ENCODE results near the gene TECTA. TPM values are rescaled to one million over a fixed set of nuclear protein-coding genes. Genes with fewer than 3 reads are reported as not detected.
A peak's percentile ranks its signal among the peaks of the same experiment; 100 is the strongest.

Gene TECTA
- total RNA-seq, 4 donors from 2014 or later = 0.38 TPM; not detected in 3

DNA sequence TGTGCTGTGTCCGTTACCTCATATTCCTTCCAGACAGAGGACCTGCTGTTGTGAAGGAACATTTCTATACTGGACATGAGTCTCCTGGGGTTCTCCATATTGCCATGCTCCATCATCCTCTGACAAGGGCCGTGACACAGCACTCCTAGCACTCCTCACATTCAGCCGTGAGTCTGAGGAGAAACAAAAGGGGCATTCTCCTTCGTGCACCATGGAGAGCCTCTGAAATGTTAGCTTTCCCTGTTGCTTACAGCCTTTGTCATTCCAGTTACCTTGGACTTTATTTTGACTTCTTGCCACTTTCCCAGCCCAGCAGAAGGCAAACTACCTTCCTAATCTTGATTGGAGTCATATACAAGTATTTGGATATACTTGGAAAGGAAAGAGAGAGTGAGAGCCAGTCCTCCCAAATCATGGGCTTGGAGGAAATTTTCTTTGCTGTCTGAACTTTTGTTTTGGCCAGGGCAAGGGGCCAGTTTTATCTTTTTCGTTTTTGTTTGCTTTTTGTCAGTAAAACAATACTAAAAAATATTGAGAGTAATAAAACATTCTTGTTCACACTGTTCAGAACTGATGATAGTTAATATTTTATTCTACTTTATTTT, 29.1 kb upstream of the TECTA start:
- H3K36me3 ChIP-seq = peaks cover 0 to 21% (median 0%) of the 10 kb centered on the region in 3 donors
- TF ChIP-seq, protein P1, sequence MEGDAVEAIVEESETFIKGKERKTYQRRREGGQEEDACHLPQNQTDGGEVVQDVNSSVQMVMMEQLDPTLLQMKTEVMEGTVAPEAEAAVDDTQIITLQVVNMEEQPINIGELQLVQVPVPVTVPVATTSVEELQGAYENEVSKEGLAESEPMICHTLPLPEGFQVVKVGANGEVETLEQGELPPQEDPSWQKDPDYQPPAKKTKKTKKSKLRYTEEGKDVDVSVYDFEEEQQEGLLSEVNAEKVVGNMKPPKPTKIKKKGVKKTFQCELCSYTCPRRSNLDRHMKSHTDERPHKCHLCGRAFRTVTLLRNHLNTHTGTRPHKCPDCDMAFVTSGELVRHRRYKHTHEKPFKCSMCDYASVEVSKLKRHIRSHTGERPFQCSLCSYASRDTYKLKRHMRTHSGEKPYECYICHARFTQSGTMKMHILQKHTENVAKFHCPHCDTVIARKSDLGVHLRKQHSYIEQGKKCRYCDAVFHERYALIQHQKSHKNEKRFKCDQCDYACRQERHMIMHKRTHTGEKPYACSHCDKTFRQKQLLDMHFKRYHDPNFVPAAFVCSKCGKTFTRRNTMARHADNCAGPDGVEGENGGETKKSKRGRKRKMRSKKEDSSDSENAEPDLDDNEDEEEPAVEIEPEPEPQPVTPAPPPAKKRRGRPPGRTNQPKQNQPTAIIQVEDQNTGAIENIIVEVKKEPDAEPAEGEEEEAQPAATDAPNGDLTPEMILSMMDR (IDR thresholded peaks at IDR 0.05) = no peak
- no peaks in the 10 kb centered on the region for H3K9me3 ChIP-seq
- H3K27ac ChIP-seq = peak overlapping the region in 1 of 4 donors; percentile 3
- no peak for DNase-seq
- intact Hi-C loops (cut with DNase I) = no loop called here
- peaks cover 0 to 14% (median 5%) of the 10 kb centered on the region in 3 donors for H3K4me1 ChIP-seq
- no peaks in the 10 kb centered on the region for H3K27me3 ChIP-seq
- H3K4me3 ChIP-seq = no peak overlapping the region
- WGBS, 2 donors = 71 to 74% methylated on average over 5 of the region's 5 CpGs

DNA sequence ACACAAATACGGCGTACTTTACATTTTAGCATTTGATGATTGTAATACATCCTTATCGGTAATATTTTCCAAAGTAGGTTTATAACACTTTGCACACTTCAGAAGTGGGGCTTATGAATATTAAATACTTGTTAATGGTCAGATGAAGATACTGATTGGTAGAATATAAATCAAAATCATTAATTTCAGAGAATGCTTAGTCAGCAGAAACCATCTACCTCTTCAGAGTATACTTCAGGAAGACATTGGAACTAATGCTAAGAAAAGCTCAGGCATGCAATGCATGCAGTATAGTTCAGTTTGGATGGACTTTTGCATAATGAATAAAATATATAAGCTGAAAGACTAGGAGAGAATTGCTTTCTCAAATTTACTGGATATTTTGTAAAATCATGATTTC, 19.7 kb upstream of the TECTA start:
- peaks cover 0 to 12% (median 0%) of the 10 kb centered on the region in 3 donors for H3K36me3 ChIP-seq
- no peak for DNase-seq
- no peaks in the 10 kb centered on the region for H3K9me3 ChIP-seq
- no peak overlapping the region for H3K4me3 ChIP-seq
- intact Hi-C loops (cut with DNase I) = no loop called here
- 95 to 96% methylated on average over 3 of the region's 3 CpGs for WGBS, 2 donors
- no peaks in the 10 kb centered on the region for H3K4me1 ChIP-seq
- H3K27me3 ChIP-seq = no peaks in the 10 kb centered on the region
- TF ChIP-seq, protein P1 (IDR thresholded peaks at IDR 0.05) = no peak
- TF ChIP-seq POLR2A (IDR thresholded peaks at IDR 0.05) = no peak
- H3K27ac ChIP-seq = no peak overlapping the region

DNA sequence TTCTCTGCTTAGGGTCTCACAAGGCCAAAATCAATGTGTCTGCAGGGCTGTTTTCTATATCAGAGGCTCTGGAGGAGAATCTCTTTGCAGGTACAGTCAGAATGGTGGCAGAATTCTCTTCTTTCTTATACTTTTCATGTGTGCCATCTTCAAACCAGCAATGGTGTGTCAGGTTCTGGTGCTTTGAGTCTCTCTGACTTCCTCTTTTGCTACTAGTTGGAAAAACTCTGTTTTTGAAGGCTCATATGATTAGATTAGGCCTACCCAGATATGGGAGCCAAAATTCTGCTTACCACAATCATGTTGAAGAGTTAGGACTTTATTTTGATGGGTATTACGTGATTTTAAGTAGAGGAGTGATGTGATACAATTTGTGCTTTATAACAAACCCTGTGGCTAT, 18.8 kb upstream of the TECTA start:
- WGBS, 2 donors = 80 to 83% methylated on average over 1 of the region's 1 CpG

DNA sequence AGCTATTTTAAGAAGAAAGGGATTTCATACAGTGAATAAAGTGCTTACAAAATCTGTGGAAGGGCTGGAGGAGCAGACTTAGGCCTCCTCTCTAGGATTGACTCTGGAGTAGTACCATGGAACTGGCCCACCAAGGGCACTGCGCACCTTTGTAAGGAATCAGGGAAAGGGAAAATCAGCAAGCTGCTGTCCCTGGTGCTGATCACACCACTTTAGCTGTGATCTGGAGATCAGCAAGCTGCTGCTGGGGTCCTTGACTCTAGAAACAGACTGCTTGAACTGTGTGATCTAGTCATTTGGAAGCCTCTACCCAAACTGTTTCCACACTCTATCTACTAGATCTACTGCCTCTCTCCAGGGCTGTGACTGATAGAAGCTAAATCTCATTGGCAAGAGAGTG, 18.4 kb upstream of the TECTA start:
- no peak overlapping the region for H3K27ac ChIP-seq
- intact Hi-C loops (cut with DNase I) = no loop called here
- H3K27me3 ChIP-seq = no peaks in the 10 kb centered on the region
- H3K36me3 ChIP-seq = peaks cover 0 to 22% (median 0%) of the 10 kb centered on the region in 3 donors
- no peak overlapping the region for H3K4me3 ChIP-seq
- TF ChIP-seq POLR2A (IDR thresholded peaks at IDR 0.05) = no peak
- TF ChIP-seq, protein P1 (IDR thresholded peaks at IDR 0.05) = no peak
- no peaks in the 10 kb centered on the region for H3K4me1 ChIP-seq
- no peak for DNase-seq
- WGBS, 2 donors = 100% methylated on average over 1 of the region's 1 CpG
- H3K9me3 ChIP-seq = no peaks in the 10 kb centered on the region

More for the DNA sequence above, 18.8 kb upstream of the TECTA start:
- Histone ChIP-seq H3K4me3 (no peak overlapping the region), H3K9me3 (no peaks in the 10 kb centered on the region), H3K27me3 (no peaks in the 10 kb centered on the region), H3K36me3 (peaks cover 0 to 19% (median 0%) of the 10 kb centered on the region in 3 donors), H3K27ac (no peak overlapping the region), H3K4me1 (no peaks in the 10 kb centered on the region)
- no peak for DNase-seq
- TF ChIP-seq, protein P1 (IDR thresholded peaks at IDR 0.05) = no peak
- TF ChIP-seq POLR2A (IDR thresholded peaks at IDR 0.05) = no peak
- intact Hi-C loops (cut with DNase I) = no loop called here

DNA sequence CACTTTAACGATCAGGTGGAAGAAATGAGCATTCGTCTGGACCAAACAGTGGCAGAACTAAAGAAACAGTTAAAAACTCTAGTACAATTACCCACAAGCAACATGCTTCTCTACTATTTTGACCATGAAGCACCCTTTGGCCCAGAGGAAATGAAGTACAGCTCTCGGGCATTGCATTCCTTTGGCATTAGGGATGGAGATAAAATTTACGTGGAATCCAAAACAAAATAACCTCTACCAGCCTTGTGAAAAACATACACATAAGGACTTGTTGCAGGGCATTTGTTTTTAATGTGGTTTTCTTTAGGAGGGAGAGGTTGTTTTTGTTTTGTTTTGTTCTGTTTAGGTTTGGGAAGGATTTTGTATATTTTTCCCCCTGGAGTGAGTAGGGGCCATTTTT, 14.2 kb upstream of the TECTA start:
- Histone ChIP-seq H3K27ac (no peak overlapping the region), H3K4me1 (no peaks in the 10 kb centered on the region), H3K36me3 (peaks cover 0 to 29% (median 0%) of the 10 kb centered on the region in 3 donors), H3K9me3 (no peaks in the 10 kb centered on the region), H3K4me3 (no peak overlapping the region), H3K27me3 (no peaks in the 10 kb centered on the region)
- WGBS, 2 donors = 89 to 94% methylated on average over 4 of the region's 4 CpGs
- TF ChIP-seq POLR2A (IDR thresholded peaks at IDR 0.05) = no peak
- TF ChIP-seq, protein P1 (IDR thresholded peaks at IDR 0.05) = no peak
- intact Hi-C loops (cut with DNase I) = no loop called here
- DNase-seq = no peak
